ENCODE results near the gene LOXHD1. TPM values are rescaled to one million over a fixed set of nuclear protein-coding genes. Genes with fewer than 3 reads are reported as not detected.

LOXHD1 gene
- polyA plus RNA-seq, 3 donors: 0.78 to 1.3 (median 1.1) TPM

GRCh38 chr18:46574000-46574742 lies 82.8 kb downstream of the LOXHD1 start:
- no peak for DNase-seq

GRCh38 chr18:46573156-46573555 lies 83.9 kb downstream of the LOXHD1 start:
- DNase-seq: no peak

GRCh38 chr18:46571756-46572155 lies 85.3 kb downstream of the LOXHD1 start:
- no peak for DNase-seq

GRCh38 chr18:46570666-46571065 lies 86.4 kb downstream of the LOXHD1 start:
- DNase-seq: no peak

- no peak for DNase-seq
These were observed 86.9 kb downstream of the LOXHD1 start for GRCh38 chr18:46570134-46570533.

GRCh38 chr18:46569211-46569610 lies 87.8 kb downstream of the LOXHD1 start:
- DNase-seq: no peak

- no peak for DNase-seq
These were observed 89.8 kb downstream of the LOXHD1 start for GRCh38 chr18:46567196-46567595.

GRCh38 chr18:46566111-46566510 lies 90.9 kb downstream of the LOXHD1 start:
- no peak for DNase-seq

GRCh38 chr18:46565256-46565655 lies 91.8 kb downstream of the LOXHD1 start:
- DNase-seq: no peak

GRCh38 chr18:46563317-46563716 lies 93.7 kb downstream of the LOXHD1 start:
- DNase-seq: no peak

GRCh38 chr18:46562674-46563192 lies 94.3 kb downstream of the LOXHD1 start:
- DNase-seq: no peak

GRCh38 chr18:46560671-46561045 lies 96.4 kb downstream of the LOXHD1 start:
- no peak for DNase-seq

- DNase-seq: no peak
These were observed 96.9 kb downstream of the LOXHD1 start for GRCh38 chr18:46559946-46560670.

GRCh38 chr18:46559296-46559695 lies 97.7 kb downstream of the LOXHD1 start:
- no peak for DNase-seq

- no peak for DNase-seq
These were observed 100.3 kb downstream of the LOXHD1 start for GRCh38 chr18:46556590-46557206.

GRCh38 chr18:46555724-46556123 lies 101.3 kb downstream of the LOXHD1 start:
- no peak for DNase-seq

- DNase-seq: no peak
These were observed 101.8 kb downstream of the LOXHD1 start for GRCh38 chr18:46555213-46555612.

GRCh38 chr18:46554406-46555080 lies 102.5 kb downstream of the LOXHD1 start:
- no peak for DNase-seq

GRCh38 chr18:46550609-46551008 lies 106.4 kb downstream of the LOXHD1 start:
- no peak for DNase-seq

- DNase-seq: no peak
These were observed 109.5 kb downstream of the LOXHD1 start for GRCh38 chr18:46547520-46547919.

- DNase-seq: no peak
These were observed 110.8 kb downstream of the LOXHD1 start for GRCh38 chr18:46546111-46546640.

- DNase-seq: peak; percentile 49
These were observed 114.5 kb downstream of the LOXHD1 start for GRCh38 chr18:46542545-46542944.
